ENCODE measurements around the gene CAMTA1.

DNA sequence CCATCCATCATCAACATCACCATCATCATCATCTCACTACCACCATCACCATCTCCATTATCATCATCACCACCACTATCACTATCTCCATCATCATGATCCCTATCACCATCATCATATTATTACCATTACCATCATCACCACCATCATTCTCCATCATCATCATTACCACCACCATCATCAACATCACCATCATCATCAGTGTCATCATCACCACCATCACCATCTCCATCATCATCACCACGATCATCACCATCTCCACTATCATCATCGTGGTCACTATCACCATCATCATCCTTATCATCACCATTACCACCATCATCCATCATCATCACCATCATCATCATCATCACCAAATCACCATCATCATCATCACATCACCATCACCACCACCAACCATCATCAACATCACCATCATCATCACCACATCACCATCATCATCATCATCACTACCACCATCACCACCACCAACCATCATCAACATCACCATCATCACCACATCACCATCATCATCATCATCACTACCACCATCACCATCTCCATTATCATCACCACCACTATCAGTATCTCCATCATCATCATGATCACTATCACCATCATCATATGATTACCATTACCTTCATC is 783.8 kb downstream of the CAMTA1 start:
- TF ChIP-seq, protein P1, sequence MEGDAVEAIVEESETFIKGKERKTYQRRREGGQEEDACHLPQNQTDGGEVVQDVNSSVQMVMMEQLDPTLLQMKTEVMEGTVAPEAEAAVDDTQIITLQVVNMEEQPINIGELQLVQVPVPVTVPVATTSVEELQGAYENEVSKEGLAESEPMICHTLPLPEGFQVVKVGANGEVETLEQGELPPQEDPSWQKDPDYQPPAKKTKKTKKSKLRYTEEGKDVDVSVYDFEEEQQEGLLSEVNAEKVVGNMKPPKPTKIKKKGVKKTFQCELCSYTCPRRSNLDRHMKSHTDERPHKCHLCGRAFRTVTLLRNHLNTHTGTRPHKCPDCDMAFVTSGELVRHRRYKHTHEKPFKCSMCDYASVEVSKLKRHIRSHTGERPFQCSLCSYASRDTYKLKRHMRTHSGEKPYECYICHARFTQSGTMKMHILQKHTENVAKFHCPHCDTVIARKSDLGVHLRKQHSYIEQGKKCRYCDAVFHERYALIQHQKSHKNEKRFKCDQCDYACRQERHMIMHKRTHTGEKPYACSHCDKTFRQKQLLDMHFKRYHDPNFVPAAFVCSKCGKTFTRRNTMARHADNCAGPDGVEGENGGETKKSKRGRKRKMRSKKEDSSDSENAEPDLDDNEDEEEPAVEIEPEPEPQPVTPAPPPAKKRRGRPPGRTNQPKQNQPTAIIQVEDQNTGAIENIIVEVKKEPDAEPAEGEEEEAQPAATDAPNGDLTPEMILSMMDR (IDR thresholded peaks at IDR 0.05) = no peak
- TF ChIP-seq POLR2AphosphoS5 (IDR thresholded peaks at IDR 0.05; ENCODE audit: low read depth, low read length) = no peak
- TF ChIP-seq, protein P2, sequence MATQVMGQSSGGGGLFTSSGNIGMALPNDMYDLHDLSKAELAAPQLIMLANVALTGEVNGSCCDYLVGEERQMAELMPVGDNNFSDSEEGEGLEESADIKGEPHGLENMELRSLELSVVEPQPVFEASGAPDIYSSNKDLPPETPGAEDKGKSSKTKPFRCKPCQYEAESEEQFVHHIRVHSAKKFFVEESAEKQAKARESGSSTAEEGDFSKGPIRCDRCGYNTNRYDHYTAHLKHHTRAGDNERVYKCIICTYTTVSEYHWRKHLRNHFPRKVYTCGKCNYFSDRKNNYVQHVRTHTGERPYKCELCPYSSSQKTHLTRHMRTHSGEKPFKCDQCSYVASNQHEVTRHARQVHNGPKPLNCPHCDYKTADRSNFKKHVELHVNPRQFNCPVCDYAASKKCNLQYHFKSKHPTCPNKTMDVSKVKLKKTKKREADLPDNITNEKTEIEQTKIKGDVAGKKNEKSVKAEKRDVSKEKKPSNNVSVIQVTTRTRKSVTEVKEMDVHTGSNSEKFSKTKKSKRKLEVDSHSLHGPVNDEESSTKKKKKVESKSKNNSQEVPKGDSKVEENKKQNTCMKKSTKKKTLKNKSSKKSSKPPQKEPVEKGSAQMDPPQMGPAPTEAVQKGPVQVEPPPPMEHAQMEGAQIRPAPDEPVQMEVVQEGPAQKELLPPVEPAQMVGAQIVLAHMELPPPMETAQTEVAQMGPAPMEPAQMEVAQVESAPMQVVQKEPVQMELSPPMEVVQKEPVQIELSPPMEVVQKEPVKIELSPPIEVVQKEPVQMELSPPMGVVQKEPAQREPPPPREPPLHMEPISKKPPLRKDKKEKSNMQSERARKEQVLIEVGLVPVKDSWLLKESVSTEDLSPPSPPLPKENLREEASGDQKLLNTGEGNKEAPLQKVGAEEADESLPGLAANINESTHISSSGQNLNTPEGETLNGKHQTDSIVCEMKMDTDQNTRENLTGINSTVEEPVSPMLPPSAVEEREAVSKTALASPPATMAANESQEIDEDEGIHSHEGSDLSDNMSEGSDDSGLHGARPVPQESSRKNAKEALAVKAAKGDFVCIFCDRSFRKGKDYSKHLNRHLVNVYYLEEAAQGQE (IDR thresholded peaks at IDR 0.05; ENCODE audit: insufficient read depth in 1 of 2, low read depth in 2 of 2, low read length in 1 of 2) = no peak
